Nephron progenitor cell (in vitro differentiated cells): ENCODE results near the gene SH3RF1.
"Not testable (repeated sequence)": the region's sequence is repeated elsewhere in the genome, so short reads cannot be mapped to it uniquely, and the experiment has no call there.

ENCODE experiments used
- DNase-seq: peaks from one replicate; pipeline ENCODE4 v3.0.0; 2021
- H3K27ac Mint-ChIP-seq: 2 replicates; pipeline ENCODE4 v1.8.0; 2021; ENCODE audit warnings: mild to moderate bottlenecking, moderate library complexity, mixed read lengths
- H3K27me3 Mint-ChIP-seq: 2 replicates; pipeline ENCODE4 v1.8.0; 2021; ENCODE audit warnings: mild to moderate bottlenecking, low read depth, mixed read lengths; ENCODE audit not compliant: poor library complexity
- H3K36me3 Mint-ChIP-seq: 2 replicates; pipeline ENCODE4 v1.8.0; 2021; ENCODE audit warnings: low read depth, mixed read lengths
- H3K4me1 Mint-ChIP-seq: 2 replicates; pipeline ENCODE4 v1.8.0; 2021; ENCODE audit warnings: mixed read lengths
- H3K4me3 Mint-ChIP-seq: 2 replicates; pipeline ENCODE4 v1.8.0; 2021; ENCODE audit warnings: mild to moderate bottlenecking, moderate library complexity, mixed read lengths
- H3K9me3 Mint-ChIP-seq: 2 replicates; pipeline ENCODE4 v1.8.0; 2021; ENCODE audit warnings: mild to moderate bottlenecking, moderate library complexity, mixed read lengths
- CTCF ChIP-seq: fragments of 200-600 bp; sonication (generic); IDR thresholded peaks from 2 replicates; pipeline ENCODE4 v1.5.0; 2021; ENCODE audit warnings: antibody characterized with exemption

Gene SH3RF1

GRCh38 chr4:169202145-169202699 lies 68.5 kb downstream of the SH3RF1 start:
- H3K27me3 Mint-ChIP-seq, result no peaks in the 10 kb centered on the region
- no peaks in the 10 kb centered on the region for H3K36me3 Mint-ChIP-seq
- no peak overlapping the region for H3K4me3 Mint-ChIP-seq
- TF ChIP-seq CTCF, result no peak
- H3K9me3 Mint-ChIP-seq, result no peaks in the 10 kb centered on the region
- no peak for DNase-seq
- peak overlapping the region; percentile 90 for H3K27ac Mint-ChIP-seq
- H3K4me1 Mint-ChIP-seq, result peaks cover 64% of the 10 kb centered on the region

GRCh38 chr4:169201222-169202144 lies 69.3 kb downstream of the SH3RF1 start:
- Mint-ChIP-seq H3K4me3 (no peak overlapping the region), H3K4me1 (peaks cover 63% of the 10 kb centered on the region), H3K36me3 (peaks cover 3% of the 10 kb centered on the region), H3K27me3 (no peaks in the 10 kb centered on the region), H3K9me3 (peaks cover 3% of the 10 kb centered on the region), H3K27ac (peak overlapping the region; percentile 90)
- no peak for DNase-seq
- no peak for TF ChIP-seq CTCF

GRCh38 chr4:169200361-169201030 lies 70.3 kb downstream of the SH3RF1 start:
- H3K36me3 Mint-ChIP-seq, result peaks cover 13% of the 10 kb centered on the region
- H3K4me3 Mint-ChIP-seq, result no peak overlapping the region
- H3K27me3 Mint-ChIP-seq, result no peaks in the 10 kb centered on the region
- H3K9me3 Mint-ChIP-seq, result peaks cover 12% of the 10 kb centered on the region
- TF ChIP-seq CTCF, result no peak
- no peak for DNase-seq
- peaks cover 60% of the 10 kb centered on the region for H3K4me1 Mint-ChIP-seq
- H3K27ac Mint-ChIP-seq, result no peak overlapping the region

GRCh38 chr4:169199184-169199583 lies 71.6 kb downstream of the SH3RF1 start:
- Mint-ChIP-seq H3K4me1 (peaks cover 47% of the 10 kb centered on the region), H3K4me3 (no peak overlapping the region), H3K36me3 (peaks cover 25% of the 10 kb centered on the region), H3K27ac (no peak overlapping the region), H3K27me3 (no peaks in the 10 kb centered on the region), H3K9me3 (peaks cover 22% of the 10 kb centered on the region)
- no peak for DNase-seq
- TF ChIP-seq CTCF, result no peak

- DNase-seq, result no peak
- no peak for TF ChIP-seq CTCF
- Mint-ChIP-seq H3K4me3 (no peak overlapping the region), H3K9me3 (peaks cover 22% of the 10 kb centered on the region), H3K4me1 (peaks cover 40% of the 10 kb centered on the region), H3K27me3 (no peaks in the 10 kb centered on the region), H3K27ac (no peak overlapping the region), H3K36me3 (peaks cover 25% of the 10 kb centered on the region)
Measured at GRCh38 chr4:169198167-169198566, 72.6 kb downstream of the SH3RF1 start.

GRCh38 chr4:169197206-169197605 lies 73.5 kb downstream of the SH3RF1 start:
- not testable (repeated sequence) for DNase-seq, H3K27ac Mint-ChIP-seq
- H3K9me3 Mint-ChIP-seq, result peaks cover 22% of the 10 kb centered on the region

More at GRCh38 chr4:169197206-169197605, 73.5 kb downstream of the SH3RF1 start:
- H3K27me3 Mint-ChIP-seq, H3K4me3 Mint-ChIP-seq: not testable (repeated sequence)
- Mint-ChIP-seq H3K4me1 (peaks cover 34% of the 10 kb centered on the region), H3K36me3 (peaks cover 25% of the 10 kb centered on the region)
